Activated CD4-positive, alpha-beta T cell treated with anti-CD3 and anti-CD28 coated beads for 24 hours (primary cell): ENCODE results near the gene CCR7.
"Not testable (repeated sequence)": the region's sequence is repeated elsewhere in the genome, so short reads cannot be mapped to it uniquely, and the experiment has no call there.

Experiments
- DNase-seq, 2 donors: peaks; one replicate each; pipeline ENCODE4 v3.0.0-alpha.2; 2020; ENCODE audit warnings: low read depth in 2 of 2

Gene CCR7

GRCh38 chr17:40597156-40597555 lies 31.9 kb upstream of the CCR7 start:
- DNase-seq, result no peak

DNA sequence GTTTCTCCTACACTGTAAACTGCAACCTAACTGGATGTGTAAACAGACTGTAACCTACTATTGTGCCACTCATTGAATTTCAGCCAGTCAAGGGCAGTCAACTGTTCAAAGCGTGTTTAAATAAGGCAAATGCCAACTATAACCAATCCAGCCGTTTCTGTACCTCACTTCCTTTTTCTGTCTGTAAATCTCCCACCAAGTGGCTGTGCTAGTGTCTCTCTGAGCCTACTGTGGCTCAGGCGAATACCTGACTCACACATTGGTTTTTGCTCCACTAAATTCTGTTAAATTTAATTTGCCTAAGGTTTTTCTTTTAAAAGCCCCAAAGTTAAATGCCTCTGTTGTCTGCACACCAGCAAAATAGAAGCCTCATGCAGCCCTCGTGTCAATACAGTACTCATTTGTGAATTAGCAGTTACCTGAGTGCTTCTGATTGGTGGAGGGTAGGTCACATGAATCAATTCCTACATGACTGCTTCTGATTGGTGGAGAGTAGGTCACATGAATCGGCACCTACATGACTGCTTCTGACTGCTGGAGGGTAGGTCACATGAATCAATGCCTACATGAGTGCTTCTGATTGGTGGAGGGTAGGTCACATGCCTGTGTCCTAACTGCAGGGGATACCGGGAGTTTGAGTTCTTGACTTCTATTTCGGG lies 31.1 kb upstream of the CCR7 start:
- DNase-seq, result no peak

- no peak for DNase-seq
Observed at GRCh38 chr17:40590742-40591141, 25.5 kb upstream of the CCR7 start.

GRCh38 chr17:40588552-40588951 lies 23.3 kb upstream of the CCR7 start:
- no peak for DNase-seq

GRCh38 chr17:40586264-40586663 lies 21.0 kb upstream of the CCR7 start:
- not testable (repeated sequence) for DNase-seq

GRCh38 chr17:40584950-40585349 lies 19.7 kb upstream of the CCR7 start:
- not testable (repeated sequence) for DNase-seq

DNA sequence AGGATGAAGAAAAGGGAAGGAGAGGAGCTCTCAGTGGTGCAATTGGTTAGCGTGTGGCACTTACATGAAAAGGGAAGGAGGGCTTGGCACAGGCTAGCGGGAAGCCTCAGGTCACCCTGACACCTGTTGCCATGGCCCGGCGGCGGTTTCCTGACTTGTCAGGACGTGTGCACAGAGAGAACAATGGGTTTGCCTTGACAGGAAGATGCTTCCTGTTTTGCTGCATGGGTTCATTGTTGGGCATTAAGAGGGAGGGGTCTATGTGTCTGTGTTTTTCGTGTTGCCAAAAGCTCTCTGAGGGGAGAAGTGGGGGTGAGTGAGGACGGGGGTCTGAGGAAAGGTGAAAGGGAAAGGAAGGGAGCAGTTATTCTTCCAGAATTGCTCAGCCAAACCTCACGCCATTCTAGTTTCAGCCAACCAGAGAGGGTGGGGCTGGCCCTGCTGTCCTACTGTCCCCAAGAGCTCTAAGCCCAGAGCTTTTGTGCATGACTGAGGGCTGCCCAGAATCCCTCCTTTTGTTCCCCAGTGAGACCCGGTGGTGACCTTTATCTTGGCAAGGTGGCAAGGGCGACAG lies 17.1 kb upstream of the CCR7 start:
- DNase-seq, result no peak

- DNase-seq, result no peak
Observed at GRCh38 chr17:40580140-40580539, 14.9 kb upstream of the CCR7 start.

- no peak for DNase-seq
Observed at GRCh38 chr17:40579471-40579870, 14.2 kb upstream of the CCR7 start.

DNA sequence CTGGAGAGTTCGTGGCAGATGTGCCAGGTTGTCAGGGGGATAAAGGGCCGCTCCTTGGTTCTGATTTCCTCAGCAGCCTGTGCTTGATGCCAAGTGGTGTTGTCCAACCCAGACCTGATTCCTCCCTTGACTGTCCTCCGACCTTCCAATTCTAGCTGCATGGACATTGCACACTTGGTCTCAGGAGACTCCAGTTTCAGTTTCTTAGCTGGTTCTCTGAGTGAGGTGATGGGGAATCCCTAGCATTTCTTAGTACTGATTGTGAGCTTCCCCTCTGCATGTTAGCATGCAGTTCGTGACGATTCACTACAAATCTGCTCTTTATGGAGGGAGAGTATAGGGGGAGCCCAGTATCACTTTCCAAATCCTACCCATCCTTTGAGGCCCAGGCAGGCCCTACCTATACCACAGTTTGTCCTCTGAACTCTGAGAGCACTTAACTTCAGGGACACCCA lies 12.4 kb upstream of the CCR7 start:
- DNase-seq, result no peak

GRCh38 chr17:40576113-40576740 lies 11.0 kb upstream of the CCR7 start:
- no peak for DNase-seq

DNA sequence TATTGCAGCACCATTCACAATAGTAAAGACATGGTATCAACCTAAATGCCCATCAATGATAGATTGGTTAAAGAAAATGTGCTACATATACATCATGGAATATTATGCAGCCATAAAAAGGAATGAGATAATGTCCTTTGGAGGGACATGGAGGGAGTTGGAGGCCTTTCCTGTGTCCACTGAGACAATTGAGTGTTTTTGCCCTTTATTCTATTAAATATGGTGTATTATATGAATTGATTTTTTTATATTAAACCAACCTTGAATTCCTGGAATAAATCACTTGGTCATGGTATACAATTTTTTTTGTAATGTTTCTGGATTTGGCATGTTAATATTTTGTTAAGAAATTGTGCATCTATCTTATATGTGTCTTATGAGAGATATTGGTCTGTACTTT lies 9.0 kb upstream of the CCR7 start:
- no peak for DNase-seq

- DNase-seq, result not testable (repeated sequence)
Observed at GRCh38 chr17:40572245-40572993, 7.1 kb upstream of the CCR7 start.

DNA sequence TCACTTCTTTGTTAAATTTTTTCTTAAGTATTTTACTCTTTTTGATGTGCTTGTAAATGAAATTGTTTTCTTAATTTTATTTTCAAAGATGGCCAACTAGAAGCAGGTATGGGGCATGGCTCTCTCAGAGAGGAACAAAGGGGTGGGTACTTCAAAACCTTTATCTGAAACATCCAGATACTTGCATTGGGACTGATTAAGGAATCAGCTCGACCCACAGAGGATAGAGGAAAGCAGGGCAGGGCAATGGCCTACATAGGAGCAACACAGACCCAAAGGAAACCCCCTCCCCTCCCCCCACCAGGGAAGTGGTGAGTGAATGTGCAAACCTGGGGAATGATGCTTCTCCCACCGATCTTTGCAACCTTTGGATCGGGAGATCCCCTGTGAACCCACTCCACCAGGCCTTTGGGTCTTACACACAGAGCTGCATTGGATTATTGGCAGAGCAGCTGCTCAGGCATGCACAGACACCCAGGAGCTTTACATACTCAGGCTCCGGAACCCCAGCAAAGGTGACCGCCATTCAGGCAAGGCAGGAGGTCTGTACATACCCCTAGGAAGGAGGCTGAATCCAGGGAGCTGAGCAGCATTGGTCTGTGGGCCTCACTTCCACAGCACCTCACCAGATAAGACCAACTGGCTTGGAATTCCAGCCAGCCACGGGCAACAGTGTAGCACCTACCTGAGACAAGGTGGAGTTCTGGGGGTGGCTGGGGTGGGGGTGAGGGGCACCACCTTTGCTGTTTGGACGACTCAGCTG lies 3.0 kb upstream of the CCR7 start:
- DNase-seq, result no peak

- no peak for DNase-seq
Observed at GRCh38 chr17:40567377-40567776, 2.1 kb upstream of the CCR7 start.

DNA sequence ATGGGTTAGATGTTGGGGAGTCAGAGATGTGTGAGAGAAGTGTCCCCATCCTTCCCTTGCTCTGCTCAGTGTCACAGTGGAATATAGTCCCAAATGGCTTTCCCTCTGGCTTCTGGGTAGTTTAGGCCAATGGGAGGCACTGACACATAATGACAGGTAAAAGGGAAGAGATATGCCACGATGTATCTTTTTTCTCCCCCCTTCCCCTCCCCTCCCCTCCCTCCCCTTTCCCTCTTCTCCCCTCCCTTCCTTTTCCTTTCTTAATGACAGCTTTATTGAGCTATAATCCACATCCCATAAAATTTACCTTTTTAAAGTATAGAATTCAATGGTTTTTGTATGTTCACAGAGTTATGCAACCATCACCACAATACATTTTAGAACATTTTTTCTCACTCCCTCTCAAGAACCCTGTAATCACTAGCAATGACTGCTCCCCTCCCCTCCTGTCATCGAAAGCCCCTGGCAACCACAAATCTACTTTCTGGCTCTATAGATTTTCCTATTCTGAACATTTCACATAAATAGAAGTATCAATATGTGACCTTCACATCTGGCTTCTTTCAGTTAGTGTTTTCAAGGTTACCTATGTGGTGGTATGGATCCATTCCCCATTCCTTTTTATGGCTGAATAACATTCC lies 617 bp upstream of the CCR7 start:
- DNase-seq, result no peak

DNA sequence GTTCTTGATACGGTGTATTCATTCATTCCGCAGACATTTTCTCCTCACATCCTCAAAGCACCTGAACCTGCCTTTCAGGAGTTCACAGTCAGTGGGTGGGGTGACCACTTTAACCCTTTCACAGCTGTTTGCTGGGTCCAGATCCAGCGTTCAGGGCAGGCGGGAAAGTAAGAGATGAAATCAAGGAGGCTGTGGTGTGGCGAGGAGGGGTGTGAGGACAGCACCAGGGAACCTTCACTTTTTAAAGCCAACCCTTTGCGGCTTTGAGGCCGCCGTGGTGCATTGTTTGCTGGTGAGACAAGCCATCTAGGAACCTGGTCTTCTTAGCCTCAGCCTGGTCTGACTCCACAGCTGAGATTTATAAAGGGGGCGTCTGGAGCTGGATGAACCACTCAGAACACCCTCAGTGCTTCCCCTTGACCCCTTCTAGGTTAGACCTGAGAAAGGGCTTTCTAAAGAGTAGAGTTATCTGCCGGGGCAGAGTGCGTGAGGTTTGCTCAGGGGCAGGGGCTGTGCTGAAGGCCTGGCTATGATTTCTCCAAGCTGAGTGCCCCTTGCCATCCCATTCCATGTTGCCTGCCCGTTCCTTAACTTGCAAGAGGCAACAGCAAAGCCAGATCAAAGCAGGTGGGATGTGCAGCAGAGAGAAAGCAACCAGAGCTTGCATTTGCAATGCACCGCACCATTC lies 933 bp downstream of the CCR7 start:
- DNase-seq, result no peak

DNA sequence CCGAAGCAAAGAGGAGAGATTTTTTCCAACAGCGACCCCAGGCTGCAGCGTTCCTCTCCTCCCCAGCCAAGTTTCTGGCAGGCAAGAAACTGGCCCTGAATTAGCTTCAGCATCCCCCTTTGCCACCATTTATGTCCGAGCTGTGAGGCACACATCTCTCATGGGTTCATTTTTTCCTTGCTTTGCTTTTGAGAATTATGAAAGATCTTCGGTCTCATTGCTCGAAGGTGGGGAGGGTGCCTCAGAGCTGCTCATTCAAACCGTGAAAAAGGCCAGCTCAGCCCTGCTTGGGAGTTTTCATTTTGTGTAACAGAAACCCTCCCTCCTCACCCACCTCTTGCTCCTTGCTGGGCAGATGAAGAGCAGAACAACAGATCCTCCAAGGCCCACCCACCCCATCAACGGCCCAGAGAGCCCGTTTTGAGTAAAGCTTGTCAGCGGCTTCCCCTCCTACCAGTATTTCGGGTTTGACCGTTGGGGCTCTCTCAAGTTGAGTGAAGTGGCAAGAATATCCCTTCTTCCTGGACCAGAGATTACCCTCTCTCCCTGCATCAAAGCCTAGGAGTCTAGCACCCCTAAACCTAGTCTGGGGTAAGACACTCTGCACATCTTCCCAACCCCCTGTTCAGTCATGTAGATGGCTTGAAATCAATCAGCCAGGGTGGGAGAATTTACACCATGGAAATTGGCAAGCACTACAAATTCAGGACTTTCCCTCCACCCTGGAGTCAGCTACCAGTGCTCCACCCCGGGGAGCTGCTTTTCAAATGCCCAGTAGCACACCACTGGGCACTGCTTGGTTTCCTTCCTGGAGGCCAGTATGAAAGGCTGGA lies 1.8 kb downstream of the CCR7 start:
- DNase-seq, result peak in 1 of 2 donors; percentile 64

- DNase-seq, result no peak
Observed at GRCh38 chr17:40562838-40563219, 2.4 kb downstream of the CCR7 start.
